HG03442 (cell line): ENCODE results near the gene NFATC1.

Experiments
- ATAC-seq: cut with Tn5 transposase; IDR thresholded peaks from one replicate; pipeline ENCODE4 v1.9.1; 2021; ENCODE audit warnings: mild to moderate bottlenecking, moderate library complexity; ENCODE audit not compliant: unreplicated experiment

NFATC1 gene

DNA sequence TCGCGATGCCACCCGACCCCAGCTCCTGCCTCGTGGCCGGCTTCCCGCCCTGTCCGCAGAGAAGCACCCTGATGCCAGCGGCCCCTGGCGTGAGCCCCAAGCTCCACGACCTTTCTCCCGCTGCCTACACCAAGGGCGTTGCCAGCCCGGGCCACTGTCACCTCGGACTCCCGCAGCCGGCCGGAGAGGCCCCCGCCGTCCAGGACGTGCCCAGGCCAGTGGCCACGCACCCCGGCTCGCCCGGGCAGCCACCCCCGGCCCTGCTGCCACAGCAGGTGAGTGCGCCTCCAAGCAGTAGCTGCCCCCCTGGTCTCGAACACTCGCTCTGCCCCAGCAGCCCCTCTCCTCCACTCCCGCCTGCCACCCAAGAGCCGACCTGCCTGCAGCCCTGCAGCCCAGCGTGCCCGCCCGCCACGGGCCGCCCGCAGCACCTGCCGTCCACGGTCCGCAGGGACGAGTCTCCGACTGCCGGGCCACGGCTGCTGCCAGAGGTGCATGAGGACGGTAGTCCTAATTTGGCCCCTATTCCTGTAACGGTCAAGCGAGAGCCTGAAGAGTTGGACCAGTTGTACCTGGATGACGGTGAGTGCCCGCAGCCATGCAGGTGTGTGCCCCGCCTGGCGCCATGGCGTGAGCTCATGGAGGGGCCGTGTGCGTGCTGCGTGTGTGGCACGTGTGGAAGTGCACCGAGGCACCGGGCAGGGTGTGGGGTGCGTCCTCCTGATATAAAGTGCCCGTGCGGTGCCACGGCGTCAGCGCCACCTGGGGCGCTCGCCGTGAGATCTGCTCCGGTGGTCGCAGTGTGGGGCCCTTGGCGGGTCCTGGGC lies 90.8 kb downstream of the NFATC1 start:
- ATAC-seq = no peak

DNA sequence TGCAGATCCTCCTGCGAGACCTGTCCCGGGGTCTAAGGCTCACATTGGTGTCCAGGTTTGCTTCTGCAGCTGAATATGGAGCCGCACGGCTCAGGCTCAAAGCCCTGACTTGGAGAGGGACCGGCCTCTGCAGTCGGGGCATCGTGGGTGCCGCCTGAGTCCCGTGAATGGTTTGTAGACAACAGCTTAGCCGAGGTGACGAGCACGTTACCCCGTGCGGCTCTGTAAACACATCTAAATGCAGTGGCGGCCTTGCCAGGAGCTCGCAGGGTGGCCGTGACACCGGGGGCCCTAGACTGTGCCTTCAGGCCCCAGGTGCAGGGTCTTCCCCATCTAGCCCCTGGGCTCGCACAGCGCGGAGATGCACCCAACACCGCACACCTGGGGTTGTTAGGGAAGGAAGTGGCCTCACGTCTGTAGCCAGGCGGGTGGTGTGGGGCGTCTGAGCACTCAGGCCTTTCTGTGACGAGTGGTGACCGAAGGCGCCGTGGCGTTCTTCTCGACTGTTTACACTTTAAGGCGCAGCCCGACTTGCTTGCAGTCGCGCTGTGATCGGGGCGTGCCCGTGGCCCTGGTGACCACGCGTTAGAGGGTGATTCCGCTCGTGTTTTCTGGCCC lies 91.6 kb downstream of the NFATC1 start:
- ATAC-seq = no peak

DNA sequence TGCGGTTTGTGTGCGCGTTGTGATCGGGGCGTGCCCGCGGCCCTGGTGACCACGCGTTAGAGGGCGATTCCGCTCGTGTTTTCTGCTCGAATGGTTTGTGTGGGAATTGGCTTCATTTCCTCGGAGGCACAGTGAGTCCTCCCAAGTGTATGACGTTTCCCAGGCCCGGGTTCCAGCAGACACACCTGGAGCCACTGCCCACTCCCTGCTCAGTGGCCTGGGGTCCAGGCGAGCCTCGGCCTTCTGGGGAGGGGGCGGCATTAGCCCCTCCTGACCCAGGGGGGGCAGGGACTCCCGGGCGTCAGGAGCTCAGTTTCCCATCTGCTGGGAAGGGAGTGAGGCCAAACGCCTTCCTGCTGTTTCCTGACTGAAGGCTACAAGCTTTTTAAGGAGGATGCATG lies 92.1 kb downstream of the NFATC1 start:
- no peak for ATAC-seq

DNA sequence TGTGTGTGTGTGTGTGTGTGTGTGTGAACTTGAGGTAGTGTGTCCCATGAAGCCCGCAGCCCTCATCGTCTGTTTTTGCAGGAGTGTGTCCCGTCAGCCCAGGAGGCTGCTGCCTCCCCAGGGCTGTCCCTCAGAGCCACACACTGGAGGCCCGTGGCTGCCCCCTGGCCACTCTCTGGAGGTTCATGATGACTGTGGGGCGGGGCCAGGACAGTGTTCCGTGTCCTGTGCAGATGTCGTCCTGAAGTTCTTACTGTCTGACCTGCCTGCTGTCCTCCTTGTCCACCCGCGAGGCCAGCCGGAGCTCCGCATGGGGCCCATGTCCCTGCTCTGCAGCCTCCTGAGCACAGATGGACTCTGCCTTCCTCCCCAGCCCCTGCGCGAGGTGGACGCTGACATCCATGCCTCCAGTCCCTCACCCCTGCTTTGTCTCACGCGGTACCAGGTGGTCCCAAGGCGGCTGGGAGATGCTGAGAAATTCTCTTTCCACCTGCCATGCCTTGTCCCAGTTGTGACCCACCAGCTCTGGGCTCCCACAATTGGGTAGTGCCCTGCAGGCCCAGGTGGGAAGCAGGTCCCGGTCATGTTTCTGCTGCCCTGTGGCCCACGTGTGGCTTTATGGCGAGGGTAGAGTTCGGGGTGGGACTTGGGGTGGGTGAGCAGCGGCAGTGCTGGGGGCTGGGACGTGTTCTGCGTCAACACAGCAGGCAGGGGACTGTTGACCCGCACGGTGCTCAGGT lies 92.8 kb downstream of the NFATC1 start:
- no peak for ATAC-seq

DNA sequence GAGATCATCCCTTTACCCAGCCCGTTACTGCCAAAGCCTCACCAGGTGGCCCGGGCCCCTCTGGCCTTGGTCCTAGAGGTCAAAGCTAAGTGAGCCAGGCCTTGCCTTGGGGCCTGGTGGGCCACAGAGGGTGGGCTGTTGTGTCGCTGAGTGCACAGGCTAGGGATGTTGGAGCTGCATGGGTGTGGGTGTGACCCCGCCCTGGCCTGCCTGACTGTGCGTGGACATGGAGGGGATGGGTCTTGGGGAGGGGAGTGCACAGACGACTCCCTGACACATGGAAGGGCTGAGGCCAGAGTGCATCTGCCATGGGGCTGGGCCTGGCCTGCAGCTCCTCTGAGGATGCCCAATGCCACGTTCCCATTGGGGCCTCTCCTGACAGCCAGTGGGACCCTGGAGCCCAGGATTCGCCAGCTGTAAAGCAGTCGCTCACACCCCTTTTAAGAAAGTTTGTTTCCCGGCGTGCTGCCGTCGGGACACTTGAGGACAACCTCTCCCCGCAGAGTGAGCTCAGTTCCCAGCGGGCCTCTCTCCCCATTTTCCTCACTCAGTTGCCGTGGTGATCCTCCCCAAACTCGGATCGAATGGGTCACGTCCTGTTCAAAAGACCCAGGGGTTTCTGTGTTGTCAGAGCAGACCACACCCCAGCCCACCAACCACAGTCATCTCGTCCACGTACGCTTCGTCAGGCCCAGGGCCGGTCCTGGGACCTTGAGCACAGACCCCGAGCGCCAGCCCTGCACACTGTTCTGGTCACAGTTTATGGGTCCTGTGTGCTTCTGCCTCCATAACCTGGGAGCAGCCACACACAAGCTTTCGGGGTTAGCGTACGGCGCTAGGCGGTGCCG lies 93.5 kb downstream of the NFATC1 start:
- ATAC-seq = no peak

DNA sequence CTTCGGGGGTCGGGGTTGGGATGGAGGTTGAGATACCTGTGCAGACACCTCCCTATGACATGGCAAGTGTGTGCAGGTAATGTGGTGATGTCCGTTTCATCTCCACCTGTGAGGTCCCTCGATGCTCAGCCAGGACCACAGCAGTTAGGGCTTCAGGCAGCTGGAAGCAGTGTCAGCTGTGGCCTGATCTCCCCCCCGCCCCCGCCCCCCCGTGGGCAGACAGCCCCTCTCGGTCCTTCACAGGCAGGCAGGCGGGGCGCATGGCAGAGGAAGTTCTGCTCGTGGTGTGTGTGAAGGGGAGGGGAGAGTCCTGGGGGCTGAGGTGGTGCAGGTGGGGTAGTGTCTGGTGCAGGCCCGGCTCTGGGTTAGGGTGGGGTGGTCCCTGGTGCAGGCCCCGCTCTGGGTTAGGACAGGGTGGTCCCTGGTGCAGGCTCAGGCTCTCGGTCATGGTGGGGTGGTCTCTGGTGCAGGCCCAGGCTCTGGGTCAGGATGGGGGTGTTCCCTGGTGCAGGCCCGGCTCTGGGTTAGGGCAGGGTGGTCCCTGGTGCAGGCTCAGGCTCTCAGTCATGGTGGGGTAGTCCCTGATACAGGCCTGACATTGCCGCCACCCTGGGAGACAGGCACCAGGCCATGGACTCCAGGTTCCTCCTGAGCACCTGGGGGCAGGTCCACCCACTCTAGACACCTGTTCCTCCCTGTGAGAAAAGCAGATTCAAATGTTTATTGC lies 94.3 kb downstream of the NFATC1 start:
- no peak for ATAC-seq

DNA sequence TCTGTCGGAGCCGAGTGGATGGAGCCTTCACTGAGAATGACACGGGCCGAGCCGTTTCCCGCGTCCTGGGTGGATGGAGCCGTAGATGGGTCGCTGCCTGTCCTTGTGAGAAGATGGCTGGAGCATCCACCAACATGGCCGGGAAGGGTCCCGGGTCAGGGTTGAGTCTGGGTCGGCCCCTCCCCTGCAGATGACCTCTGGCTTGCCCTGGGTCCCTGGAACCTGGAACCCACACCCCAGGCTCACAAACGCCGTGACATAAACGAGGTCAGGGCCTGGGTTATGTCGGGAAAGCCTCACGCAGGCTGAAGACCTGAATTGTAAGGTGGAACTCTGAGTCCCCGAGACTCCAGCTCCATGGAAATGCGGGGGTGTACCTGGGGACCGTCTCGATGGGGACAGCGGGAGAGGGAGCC lies 94.9 kb downstream of the NFATC1 start:
- ATAC-seq = no peak

DNA sequence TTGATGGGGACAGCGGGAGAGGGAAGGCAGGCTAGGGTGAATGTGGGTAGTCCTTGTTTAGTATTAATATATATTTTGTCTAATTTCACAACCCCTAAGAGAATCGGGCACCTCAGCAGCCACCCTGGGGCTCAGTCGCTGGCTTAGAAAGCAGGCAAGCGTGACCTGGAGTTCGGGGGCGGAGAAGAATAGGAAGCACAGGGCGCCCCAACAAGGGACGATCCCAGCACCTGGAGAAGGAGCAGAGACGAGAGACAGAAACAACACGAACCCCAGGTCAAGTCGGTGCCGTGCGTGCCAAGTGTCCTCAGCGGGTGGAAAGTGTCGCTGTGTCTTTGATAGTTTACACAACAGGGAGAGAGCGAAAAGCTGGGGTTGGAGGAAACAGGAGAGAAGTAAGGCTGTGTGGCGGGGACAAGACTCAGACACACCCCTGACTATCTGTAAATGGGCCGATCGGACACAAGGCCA lies 95.4 kb downstream of the NFATC1 start:
- ATAC-seq = no peak

DNA sequence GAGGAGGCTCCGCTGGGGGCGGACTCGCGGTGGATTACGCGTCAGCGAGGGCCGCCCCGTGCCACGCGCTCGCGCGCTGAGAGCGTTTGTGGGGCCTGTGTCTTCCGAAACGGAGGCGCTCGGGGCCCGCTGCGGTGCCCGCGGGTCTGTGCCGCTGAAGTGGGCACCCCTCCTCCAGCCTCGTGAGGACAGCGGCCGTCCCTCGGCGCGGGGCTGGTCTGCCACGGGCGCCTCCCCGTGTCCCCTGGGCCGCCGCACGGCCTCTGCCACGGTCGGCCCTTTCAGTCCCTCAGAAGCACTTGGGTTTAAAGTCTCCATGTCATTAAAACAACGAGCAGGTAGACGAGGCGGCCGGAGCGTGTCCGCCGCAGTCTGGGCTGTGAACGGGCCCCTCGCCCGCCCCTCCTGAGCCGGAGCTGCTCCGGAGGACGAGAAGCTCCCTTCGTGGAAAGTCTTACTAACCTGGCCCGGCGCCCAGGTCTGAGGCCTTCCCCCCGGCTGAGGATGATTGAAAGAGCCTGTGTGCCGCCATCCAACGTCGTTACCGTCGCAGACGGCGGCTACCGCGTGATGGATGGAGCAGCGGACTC lies 97.6 kb downstream of the NFATC1 start:
- ATAC-seq = no peak

DNA sequence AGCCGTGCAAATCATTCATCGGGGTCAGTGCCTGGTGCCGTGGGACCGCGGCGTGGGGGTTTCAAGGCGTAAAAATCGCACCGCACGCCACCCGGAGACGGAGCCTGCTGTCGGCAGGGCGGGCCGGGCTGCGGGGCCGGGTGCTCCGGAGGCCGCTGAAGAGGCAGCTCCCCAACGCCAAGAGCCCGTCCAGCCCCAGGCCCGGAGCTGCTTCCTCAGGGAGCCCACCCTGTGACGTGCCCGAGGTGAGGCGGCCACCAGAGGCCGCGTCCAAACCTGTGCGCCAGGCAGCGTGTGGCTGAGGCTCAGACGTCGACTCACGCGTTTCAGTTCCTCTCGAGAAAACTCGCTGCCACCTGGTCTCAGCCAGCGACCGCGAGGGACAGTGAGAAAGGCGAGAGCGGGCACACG lies 98.1 kb downstream of the NFATC1 start:
- no peak for ATAC-seq

DNA sequence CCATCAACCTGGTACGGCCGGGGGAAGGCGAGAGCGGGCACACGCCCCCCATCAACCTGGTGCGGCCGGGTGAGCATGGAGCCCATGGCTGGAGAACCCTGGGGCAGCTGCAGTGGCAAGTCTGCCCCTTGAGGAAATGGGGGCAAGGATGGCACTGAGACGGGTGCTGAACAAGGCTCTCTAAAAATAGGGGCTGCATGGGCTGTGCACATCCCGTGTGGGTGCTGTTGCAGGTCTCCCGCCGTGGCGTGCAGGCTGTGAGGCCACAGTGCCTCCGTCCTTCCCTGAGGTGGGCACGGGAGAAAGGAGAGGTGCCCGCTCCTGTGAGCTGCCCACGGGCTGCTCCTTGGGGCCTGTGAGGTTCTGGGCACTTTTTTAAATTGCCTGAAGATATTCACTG lies 99.2 kb downstream of the NFATC1 start:
- ATAC-seq = no peak

DNA sequence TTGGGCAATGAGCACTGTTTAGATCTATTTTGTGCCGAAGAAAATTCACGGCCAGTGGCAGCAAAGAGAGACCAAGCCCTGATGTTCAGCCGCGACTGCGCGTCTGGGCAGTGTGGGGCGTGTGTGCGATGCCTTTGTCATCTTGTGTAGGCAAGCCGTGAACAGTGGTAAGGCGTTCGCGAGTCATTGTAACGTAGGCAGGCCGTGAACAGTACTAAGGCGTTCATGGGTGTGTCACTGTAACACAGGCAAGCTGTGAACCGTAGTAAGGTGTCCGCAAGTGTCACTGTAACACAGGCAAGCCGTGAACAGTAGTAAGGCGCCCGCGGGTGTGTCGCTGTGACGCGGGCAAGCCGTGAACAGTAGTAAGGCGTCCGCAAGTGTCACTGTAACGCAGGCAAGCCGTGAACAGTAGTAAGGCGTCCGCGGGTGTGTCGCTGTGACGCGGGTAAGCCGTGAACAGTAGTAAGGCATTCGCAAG lies 99.9 kb downstream of the NFATC1 start:
- no peak for ATAC-seq

DNA sequence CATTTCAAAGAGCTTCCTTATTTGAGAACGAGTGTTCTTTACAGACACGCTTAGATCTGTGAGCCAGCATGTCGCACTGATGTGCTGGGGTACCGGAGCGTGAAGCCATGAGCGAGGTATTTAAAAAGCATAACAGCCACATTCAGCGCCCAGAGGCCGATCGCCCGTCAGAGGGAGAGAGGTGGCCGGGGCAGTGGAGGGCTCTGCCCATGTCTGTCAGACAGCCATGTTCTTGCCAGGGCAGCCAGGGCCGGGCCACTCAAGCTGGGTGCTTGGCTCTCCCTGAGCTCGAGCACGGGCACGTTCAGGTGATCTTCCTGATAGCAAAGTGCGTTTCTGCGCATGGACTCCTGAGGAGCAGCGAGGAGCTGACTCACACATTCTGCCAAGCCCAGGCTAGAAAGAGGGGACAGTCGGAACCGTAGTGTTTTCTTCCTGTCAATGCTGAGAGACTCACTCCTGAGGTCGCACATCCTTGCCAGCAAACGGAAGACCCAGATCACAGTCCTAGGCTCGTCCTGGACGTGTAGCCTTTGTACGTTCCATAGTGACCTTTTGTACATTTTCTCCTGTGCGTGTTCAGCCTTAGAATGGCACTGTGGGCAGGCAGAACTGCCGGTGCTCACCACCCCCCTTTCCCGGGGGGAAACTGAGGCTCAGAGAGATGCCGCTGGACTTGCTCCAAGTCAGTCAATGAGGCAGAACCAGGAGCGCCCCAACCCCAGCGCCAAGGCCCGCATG lies 100.7 kb downstream of the NFATC1 start:
- no peak for ATAC-seq

DNA sequence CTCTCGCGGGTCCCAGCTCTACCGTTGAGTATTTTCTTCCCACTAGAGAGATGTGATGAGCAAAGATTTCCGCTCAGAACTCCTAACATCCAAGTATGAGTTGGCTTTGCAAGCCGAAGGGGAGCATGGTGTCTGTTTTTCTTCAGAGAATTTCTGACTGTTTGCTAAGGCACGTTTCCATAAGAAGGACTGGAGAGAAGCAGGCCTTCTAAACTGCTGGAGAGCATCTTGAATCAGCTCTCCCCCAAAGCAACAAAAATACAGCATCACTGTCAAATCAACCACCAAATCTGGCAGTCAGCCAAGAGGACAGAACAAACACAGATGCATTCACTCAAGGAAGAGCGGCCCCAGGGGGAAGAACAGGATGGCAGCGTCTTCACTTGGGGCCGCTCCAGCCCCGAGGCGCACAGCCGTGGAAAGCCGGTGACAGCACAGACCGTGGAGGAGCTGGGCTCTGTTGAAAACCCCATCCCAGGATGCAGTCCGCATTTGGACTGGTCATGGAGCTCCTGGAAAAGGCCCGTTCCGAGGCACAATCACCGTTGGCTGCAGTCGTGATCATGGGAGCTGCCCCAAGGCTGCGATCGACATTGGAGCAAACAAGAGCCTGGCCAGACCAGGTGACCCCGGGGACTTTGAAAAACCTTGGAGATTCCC lies 101.4 kb downstream of the NFATC1 start:
- peak; percentile 51 for ATAC-seq

DNA sequence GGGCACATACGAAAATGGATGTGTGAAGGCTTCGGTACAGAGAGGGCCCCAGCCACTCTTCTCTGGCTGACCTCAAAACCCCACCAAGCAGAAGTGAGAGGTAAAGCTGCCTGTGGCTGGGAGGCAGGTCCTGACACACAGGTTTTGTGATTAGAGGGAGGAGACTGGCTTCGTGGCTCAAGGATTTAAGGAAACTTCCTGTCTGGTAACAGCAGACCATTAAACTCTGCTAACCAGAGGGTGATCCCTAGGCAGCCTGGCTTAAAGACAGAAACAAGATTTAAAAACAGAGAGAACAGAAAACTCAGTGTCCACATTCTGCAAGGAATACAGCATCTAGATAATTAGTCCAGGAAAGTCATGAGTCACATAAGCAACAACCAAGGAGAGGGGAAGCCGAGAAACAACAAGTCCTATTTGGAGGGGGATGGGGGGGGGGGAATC lies 101.9 kb downstream of the NFATC1 start:
- ATAC-seq = peak; percentile 90

DNA sequence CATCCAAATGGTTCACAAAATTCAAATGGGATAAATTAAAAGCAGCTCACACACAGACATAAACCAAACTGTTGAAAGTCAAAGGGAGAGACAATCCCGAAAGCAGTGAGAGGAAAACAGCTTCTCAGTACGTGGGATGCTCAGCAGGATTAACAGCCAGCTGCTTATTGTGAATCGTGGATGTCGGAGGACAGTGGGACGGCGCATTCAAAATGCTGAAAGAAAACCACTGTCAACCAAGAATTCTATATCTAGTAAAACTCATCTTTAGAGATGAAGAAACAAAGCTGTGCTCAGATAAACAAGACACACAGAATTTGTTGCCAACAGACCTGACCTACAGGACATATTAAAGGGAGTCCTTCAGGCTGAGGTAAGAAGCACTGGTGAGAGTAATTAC lies 102.9 kb downstream of the NFATC1 start:
- ATAC-seq = no peak

DNA sequence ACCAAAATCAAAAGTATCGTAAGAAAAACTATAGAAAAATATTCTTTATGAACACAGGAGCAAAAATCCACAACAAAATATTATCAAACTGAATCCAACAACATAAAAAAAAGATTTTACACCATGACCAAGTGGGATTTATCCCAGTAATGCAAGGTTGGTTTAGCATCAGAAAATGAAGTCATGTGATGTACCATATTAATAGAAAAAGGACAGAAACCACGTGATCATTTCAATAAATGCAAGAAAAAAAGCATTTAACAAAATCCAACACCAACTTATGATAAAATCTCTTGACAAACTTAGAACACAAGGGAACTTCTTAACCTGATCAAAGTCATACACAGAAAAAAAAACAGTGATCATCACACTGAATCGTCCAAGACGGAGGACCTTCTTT lies 105.3 kb downstream of the NFATC1 start:
- no peak for ATAC-seq

DNA sequence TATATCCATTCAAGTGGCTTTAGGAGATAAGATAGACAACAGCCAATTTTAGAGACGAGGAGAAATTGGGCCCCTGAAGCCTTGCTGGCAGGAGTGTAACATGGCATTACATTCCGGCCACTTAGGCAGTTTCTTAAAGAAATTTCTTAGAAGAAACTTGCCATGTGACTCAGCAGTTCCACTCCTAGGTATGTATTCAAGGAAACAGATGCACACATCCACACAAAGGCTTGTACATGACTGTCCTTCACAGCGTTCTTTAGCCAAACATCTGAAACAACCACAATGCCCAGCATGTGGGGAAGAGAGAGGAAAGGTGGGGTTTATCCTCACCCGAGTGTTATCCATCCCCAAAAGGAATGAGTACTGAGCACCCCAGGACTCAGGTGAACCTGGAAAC lies 107.1 kb downstream of the NFATC1 start:
- ATAC-seq = no peak
